Activated T-cell treated with anti-CD3 and anti-CD28 coated beads, Interleukin-2, amount 50 U/mL, for 1 hour (primary cell): ENCODE measurements around the gene CAPRIN1.
A peak's percentile ranks its signal among the peaks of the same experiment; 100 is the strongest.

Experiments used
- DNase-seq: peaks from one replicate; pipeline ENCODE4 v3.0.0-alpha.2; 2020

Gene CAPRIN1

DNA sequence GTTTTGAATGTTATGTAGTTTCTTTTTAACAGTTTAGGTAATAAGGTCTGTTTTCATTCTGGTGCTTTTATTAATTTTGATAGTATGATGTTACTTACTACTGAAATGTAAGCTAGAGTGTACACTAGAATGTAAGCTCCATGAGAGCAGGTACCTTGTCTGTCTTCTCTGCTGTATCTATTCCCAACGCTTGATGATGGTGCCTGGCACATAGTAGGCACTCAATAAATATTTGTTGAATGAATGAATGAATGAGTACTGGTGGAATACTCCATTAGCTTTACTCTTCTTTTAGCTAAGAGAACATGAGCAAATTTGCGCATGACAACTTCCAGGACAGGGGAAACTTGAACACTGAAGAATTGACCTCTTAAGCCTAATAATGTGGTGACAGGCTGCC lies 47.3 kb downstream of the CAPRIN1 start:
- no peak for DNase-seq

DNA sequence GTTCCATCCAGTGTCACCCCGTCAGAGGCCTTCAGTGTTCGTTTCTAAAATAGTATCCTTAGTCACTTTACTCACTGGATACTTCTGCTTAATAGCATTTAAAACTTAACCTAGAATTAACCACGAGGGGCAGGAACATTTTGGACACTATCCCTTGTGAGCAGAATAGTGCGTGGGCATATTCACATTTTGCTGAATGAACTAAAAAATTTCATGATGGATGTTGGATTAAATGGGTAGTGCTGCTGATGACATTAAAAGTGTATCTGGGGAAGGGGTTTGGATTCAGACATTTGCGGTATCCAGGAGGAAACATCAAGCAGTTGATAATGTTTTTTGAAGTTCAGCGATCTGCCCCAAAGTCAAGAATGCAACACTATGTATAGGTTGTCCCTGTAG lies 53.1 kb downstream of the CAPRIN1 start:
- no peak for DNase-seq

DNA sequence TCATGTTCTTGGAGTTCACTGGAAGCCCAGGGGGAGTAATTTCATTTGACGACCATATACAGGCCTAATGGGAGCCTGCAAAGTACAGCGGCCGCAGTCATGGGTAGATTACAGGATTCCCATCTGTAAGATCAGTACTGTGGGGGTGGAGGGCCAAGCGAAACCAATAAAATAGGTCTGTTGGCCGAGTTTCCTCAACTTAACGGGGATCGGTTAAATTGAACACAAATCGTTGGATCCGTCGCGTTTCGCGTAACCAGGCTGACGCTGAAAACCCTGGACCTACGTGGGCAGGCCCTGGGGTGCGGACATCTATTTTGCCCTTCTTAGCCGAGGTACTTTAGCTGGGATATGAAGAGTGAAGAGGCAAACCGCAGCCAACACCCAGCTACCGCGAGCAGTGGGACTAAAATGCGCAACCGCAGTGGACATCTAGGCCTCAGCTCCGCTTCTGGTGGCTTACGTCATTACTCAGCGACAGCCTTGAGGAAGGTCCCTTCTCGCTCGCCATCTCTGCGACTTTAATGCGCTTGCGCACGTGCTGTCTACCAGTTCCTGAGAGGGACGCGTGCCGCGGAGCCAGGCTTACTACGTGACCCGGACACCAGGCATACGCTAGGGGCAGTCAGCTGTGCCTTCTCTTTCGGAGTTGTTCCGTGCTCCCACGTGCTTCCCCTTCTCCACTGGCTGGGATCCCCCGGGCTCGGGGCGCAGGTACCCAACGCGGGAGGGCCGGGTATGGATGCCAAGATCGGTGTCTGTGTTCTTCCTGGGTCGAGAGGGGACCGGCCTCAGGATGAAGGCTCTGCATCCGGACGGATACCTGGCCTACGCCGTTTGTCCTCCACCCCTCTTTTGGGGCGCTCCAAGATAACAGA lies 53.8 kb downstream of the CAPRIN1 start, which contains the start of gene NAT10:
TSS of gene NAT10 (plus strand) at position 551 of the 878 bp plus-strand sequence. CDS start 2,597 bp downstream, outside the sequence.
- peak; percentile 97 for DNase-seq

DNA sequence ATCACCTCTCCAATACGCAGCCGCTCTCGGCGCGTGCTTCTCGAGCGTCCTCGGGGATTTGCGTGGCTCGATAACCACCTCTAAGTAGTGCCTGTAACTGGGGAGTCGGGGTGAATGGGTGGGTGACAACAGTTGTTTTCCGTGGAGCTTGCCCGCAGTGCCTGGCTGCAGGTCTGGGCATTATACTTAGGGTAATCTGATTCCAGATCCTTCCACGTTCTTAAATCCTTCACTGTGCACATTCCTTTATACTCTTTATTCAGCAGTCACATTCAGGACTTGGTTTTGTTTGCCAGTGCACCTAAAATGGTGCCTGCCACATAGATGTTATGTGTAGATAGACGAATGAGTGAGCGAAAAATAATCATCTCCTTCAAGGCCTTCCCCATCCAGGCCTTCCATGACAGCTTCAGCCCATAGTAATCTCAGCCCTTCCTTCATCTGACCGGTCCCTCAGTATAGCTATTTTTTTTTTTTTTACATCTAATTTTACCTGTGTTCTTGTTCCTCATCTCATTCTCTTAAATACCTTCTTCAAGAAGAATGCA lies 54.5 kb downstream of the CAPRIN1 start:
- DNase-seq, result no peak

DNA sequence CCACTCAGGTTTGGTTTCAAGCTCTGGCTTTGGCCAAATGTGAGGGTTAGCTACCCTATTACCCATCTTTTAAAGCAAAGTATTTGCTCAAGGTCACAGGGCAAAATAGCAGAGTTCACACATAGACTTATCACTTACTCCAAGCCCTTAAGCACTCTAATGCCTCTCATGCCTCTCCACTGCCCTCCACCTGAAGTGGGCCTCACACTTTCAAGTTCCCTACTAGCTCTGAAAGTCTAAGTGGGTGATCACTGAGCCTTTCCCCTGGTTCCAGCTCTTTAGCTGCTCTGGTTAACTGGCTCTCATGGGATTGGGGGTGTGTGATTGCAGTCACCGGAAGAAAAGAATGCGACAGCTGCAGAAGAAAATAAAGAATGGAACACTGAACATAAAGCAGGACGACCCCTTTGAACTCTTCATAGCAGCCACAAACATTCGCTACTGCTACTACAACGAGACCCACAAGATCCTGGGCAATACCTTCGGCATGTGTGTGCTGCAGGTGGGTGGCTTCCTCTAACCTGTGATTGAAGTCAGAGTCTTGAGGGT lies 60.3 kb downstream of the CAPRIN1 start:
- no peak for DNase-seq

DNA sequence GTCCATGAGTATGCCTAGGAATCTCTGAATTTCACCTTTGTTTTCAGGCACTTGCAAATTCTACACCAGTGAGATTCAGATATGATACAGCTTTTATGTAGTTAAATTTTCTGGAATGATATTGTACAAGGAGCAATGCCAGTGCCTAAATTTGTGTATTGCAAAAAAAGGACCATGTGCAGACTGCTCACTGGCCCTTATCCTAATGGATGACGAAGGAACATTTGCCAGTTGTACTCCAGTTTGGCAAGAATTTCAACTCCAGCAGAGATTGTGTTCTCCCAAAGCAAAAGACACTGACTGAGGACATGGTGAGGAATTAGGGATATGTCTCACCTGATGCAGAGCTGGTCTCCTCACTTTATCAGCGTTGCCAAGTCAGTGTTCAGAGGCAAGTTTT lies 62.5 kb downstream of the CAPRIN1 start:
- DNase-seq, result no peak

DNA sequence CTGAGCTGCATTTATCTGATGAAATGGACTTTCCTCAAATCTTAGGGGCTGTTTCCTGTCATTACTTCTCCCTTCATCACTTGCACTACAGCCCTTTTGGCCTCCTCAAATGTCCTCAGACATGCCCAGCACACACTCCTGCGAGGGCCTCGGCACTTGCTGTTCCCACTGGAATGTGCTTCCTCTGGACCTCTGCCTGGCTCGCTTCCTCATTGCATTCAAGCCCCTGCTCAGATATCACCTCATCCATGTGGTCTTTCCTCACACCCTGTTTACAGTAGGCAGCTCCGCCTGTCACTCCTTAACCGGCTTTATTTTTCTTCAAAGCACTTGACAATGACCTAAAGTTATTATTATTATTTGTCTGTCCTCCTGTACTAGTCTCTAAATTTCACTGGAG lies 62.9 kb downstream of the CAPRIN1 start:
- no peak for DNase-seq

DNA sequence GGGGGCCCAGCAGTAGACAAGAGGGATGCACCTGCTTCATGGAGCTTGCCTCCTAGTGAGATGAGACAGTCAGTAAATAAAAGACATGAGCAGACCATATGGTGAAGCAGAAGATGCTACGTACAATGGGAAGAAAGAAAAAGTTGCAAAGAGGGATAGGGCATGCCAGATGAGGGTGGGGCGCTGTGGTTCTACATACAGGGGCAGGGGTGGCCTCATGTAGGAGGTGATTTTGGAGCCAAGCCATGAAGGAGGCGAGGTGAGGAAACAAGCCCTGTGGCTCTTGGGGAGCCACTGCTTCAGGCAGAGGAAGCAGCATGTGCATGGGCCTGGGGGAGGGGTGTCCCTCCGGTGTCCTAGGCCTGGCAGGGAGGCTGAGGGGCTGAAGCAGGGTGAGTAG lies 69.1 kb downstream of the CAPRIN1 start:
- no peak for DNase-seq

DNA sequence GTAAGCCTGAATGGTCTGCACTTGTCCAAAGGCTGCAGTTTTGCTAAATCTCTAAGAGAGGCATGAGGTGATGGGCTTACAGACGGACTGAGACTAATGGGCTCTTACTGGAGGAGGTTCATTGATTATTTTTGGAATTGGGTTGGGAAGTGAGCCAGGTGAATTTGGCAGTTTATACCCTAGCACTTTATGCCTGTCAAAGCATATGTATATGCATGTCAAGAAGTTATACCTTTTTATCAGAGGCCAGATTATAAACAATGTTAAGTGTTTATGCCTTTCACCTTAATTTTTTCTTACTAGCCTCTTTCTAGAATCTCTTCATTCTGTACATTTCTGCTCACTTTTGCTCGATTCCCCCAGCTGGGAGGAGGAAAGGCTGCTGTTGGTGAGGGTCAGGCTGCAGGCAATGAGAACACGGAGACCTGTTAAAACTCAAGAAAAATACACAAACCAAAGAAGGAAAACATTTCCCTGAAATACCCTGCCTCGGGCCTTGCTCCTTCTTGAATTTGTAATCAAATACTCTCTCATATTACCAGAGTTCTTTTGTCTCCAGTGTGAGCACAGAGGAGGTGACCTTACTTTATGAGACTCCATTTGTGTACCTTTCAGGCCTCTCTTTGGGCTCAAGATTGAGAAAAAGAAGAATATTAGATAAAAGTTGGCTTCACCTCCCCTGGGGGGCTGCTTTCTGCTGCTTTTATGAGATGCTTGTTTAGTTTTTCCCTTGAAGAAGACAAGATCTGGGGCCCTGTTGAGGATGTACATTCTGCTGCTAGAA lies 73.5 kb downstream of the CAPRIN1 start:
- no peak for DNase-seq

DNA sequence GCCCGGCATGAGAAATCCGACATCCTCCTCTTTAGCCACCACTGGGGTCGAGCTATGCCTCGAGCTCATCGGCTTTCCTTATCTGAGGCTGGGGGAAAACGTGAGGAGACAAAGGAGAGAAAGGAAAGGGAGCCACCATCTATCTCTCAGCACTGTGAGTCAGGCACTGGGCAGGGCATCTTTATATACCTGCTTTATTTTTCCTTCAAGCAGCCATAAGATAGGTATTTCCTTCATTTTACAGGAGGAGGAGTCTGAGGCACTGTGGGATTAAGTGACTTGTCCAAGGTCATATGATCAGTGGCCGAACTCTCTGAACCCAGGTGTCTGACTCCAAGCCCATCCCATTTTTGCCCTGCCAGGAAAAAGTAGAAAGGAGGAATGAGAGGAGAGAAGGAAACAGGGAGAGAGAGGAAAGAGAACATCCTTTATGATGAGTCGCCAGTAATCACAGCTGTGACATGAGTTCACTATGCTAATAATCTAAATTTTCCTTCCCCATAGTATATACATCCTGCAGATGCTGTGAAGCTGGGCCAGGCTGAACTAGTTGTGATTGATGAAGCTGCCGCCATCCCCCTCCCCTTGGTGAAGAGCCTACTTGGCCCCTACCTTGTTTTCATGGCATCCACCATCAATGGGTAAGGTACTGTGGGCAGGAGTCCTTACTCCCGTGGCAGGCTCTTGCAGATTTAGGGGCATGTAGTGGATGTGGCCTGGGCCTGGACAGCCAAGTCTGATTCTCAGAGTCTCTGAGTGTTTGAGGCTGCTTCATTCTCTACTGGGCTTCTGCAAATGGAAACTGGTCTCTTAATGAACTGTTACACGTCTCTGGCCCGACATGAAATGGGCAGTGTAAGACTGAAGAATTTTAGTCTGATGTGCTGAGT lies 75.7 kb downstream of the CAPRIN1 start:
- DNase-seq, result no peak

DNA sequence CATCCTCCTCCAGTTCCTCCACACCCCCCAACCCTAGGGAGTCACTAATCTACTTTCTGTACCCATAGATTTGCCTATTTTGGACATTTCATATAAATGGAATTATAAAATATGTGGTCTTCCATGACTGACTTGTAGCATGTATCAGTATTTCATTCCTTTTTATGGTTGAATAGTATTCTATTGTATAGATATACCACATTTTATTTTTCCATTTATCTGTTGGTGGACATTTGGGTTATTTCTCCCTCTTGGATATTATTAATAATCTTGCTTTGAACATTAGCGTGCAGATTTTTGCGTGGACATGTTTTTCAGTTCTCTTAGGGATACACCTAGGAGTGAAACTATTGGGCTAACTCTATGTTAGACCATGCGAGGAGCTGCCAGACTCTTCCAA lies 77.3 kb downstream of the CAPRIN1 start:
- no peak for DNase-seq

DNA sequence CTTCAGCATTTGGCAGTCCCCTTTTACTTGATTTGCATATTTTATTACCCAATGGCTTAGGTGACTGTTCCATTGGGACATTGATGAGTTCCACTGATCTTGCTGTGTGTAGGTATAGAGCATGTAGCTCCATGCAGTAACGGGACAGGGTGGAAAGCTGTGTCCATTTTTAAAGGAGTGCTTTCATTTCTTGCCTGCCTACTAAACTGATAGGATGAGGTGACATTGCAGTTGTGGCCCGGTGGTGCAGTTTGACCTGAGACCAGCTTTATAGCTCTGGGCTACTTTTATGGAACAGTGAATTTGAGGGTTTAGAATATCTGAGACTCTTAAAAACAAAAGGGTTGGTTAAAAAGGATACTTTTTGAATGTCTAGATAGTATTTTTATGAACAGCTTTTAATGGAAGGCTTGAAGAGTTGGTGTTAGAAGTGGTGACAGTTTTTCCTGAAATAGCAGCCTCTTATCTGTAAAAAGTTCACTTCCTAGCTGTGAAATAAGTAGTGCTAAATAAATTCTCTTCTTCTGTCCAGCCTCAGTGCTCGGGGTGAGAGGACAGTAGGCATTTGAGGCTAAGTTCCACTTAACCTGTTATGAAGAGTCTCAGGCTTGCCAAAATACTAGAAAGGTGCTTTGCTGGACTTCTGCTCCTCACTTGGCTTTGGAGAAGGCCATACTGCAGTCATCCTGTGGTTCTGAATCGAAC lies 80.9 kb downstream of the CAPRIN1 start:
- DNase-seq, result no peak

DNA sequence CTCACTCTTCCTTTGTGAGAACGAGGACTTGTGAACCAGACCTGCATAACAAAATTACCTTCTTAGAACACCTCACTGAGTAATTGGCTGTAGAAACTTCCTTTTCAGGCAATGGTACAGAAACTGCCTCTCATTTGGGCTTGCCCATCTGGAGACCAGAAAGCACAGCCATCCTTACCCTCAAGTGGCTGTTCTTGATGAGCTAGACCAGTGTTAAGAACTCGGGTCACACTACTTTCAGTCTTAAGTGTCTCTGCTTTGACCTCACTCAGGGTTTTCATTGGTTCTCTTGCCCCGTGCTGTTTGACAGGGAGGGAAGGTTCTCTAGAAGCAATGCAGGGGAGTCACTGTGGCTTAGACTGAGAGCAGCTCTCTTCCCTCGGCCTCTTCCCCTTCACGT lies 83.2 kb downstream of the CAPRIN1 start:
- DNase-seq, result no peak

DNA sequence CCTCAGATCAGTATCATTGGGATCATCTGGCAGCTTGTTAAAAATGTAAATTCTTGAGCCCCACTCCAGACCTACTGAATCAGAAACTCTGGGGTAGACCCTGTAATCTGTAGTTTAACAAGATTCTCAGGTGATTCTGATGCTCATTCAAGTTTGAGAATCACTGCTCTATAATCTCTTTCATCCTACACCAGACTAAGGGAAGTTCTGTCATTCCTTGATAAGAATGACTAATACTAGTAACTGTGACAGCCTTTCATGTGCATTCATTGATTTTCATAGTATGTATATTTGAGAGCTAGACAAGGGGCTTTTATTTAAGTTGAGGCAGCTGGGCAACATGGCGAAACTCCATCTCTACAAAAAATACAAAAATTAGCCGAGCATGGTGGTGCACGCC lies 83.9 kb downstream of the CAPRIN1 start:
- DNase-seq, result no peak

DNA sequence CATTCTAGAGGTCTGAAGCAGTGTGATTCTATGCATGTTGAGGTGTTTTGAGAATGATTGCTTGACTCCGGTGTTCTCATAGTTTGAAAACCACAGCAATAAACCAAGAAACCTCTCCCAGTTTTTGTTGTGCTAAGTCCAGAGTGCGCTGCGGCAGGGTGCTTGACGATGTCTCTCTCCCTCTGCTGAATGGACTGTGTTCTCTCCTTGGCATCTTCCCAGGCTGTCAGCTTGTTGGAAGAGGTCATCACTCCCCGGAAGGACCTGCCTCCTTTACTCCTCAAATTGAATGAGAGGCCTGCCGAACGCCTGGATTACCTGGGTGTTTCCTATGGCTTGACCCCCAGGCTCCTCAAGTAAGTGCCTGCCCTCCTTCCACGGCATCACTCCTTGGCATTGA lies 84.9 kb downstream of the CAPRIN1 start:
- no peak for DNase-seq

DNA sequence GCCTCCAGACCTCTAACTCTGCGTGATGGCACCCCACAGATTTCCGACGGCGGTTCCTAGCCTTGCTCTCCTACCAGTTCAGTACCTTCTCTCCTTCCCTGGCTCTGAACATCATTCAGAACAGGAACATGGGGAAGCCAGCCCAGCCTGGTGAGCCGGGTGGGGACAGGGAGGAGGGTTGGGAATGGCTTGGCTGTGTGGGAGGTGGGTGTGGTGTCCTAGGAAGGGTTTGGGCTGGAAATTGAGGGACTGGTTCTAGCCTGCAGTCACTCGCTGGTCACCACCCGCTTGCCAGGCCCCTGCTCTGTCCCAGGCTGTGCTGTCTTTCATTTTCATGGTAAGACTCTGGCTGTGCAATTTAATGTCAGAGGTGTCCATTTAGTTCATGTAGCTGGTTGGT lies 87.8 kb downstream of the CAPRIN1 start:
- no peak for DNase-seq

DNA sequence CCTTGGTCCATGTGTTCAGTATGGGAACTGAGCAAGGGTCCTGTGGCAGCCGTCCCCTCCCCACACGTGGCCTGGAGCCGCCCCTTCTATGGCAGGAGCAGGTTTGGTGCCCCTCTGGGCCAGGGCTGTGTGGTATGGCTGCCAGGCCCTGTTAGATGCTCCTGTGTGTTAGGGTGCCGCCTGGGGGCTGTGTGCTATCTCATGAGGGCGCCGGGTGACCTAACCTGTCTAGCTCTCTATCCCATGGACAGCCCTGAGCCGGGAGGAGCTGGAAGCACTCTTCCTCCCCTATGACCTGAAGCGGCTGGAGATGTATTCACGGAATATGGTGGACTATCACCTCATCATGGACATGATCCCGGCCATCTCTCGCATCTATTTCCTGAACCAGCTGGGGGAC lies 88.6 kb downstream of the CAPRIN1 start:
- no peak for DNase-seq

DNA sequence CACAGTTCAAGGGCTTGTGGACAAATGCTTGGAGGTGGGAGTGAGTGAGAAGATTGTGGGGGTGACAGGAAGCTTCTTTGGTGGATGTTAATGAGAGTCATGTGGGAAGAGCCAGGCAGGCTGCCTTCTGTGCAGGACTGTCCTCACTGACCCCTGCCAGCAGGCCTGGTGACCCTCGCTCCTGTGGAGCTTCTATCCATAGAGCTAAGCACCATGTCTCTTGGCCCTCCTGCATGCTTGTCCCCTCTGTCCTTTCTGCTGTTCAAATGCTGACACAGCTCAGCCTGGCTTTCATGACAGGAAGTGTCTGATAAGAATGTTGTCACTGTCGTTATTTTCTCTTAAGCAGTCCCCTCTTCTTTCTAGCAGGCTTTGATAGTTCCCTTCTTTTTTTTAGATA lies 91.5 kb downstream of the CAPRIN1 start:
- DNase-seq, result no peak

DNA sequence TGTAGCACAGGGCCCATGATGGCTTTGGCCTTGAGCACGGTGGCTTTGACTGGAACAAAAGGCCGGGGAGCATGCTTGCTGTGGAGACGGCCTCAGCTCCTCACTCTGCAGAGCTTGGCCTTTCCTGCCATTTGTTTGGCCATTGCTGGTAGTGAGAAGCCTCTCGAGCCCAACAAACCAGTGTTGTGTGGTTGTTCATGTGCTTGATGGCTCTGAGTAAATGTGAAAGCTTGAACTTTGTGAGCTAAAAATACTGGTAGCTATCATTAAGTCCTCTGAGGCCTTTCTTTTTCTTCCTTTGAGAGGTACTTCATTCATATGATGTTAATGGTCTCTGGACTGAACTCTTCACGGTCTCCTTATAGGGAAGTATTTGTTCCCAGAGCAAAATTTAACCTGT lies 93.5 kb downstream of the CAPRIN1 start:
- DNase-seq, result no peak

DNA sequence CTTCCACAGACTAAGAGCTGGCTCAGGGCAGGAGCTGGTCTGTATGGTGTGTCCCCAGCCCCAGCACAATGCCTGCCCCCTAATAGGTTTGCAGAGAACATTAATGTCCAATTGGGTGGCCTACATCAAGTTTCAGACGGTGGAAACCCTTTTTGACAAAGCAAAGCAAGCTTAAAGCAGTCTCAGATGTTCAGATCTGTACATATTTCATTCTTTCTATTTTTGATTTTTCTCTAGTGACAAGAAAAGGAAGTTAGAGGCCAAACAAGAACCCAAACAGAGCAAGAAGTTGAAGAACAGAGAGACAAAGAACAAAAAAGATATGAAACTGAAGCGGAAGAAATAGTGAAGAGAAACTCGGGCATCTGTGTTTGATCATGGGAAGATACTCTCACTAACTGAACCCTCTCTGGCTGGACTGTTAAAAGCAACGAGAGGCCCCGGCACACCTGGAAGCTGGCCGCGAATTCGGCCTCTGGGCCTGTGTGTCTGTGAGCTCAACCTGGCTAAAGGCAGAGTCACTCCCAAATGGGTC lies 94.4 kb downstream of the CAPRIN1 start:
- DNase-seq, result no peak

DNA sequence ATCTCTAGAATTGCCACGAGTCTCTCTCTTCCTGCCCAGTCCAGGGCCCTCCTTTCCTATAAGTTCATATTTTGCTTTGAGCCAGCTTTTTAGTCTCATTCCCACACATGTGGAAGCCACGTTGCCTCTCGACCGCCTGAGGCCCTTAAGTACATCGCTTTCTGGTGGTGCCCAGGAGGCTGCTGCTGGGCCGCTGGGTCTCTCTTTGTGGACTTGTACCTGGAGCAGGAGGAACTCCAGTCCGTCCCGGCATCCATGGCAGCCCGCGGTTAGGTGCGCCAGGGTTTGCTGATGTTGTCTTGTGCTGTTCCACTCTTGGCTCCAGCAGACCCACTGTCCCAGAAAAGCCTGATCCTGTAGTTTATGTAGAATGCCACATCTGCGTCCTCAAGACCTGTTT lies 94.9 kb downstream of the CAPRIN1 start:
- DNase-seq, result no peak

DNA sequence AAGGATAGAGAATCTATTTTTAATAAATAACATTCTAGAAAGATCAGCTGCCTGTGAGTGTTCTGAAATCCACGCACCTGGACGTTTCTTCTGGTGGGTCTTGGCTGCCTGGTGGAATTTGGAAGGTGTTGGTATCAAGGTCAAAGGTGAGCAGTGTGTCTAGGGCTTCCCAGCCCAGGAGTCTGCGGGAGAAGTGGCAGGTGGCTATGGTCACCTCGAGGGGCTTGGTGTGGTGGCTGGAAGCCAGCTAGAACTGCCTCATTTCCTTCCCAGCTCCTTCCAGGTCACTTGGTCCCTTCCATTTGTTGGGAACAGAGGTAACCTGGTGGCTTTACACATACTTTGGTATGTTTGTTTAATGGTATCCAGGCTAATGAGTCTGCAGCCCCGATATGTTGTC lies 95.3 kb downstream of the CAPRIN1 start:
- DNase-seq, result no peak
